Testis (tissue), 2 donors: Measurements from ENCODE around the gene ZNF674.

ENCODE experiments used
- CTCF ChIP-seq, 3 experiments: fragments of 450-650 bp in 2 of 3; fragments of 200-600 bp in 1 of 3; sonication (generic) in 1 of 3; IDR thresholded peaks; one replicate each; pipeline ENCODE4 v1.5.1; 2016 to 2019; ENCODE audit warnings: antibody characterized with exemption in 3 of 3, mild to moderate bottlenecking in 2 of 3, moderate library complexity in 1 of 3
- POLR2A ChIP-seq: fragments of 450-650 bp; IDR thresholded peaks from one replicate; pipeline ENCODE4 v1.6.1; 2017; ENCODE audit warnings: antibody characterized with exemption, mild to moderate bottlenecking, moderate library complexity

GRCh38 chrX:46551494-46552128, 6.4 kb upstream of the ZNF674 start:
- TF ChIP-seq CTCF (IDR thresholded peaks at IDR 0.05), result no peak
- TF ChIP-seq POLR2A, result no peak
